ENCODE results near the gene CRYL1. TPM values are rescaled to one million over a fixed set of nuclear protein-coding genes. Genes with fewer than 3 reads are reported as not detected.

The CRYL1 gene
- total RNA-seq, 1 experiment from 2014 or later = 26.5 TPM

DNA sequence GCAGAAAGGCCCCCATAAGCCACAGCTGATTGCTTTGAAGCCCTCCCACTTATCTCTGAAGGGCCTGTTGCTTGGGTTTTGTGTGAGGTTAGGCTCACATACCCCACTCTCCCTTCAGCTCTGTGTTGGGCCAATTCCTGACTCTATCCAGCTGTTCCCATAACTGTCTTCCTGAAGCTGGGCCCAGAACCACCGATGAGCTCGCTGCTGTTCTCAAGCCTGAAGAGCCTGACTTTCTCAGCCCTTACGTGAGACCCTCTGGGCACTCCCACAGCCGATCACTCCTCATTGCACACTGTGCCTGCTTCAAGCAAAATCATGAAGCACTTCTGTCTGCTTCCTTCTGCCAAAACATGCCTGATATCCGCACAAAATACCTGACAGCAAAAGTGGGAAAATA lies 124.1 kb downstream of the CRYL1 start:
- Histone ChIP-seq H3K27me3 (ENCODE audit: insufficient read depth, low read length) (no peaks in the 10 kb centered on the region), H3K79me2 (ENCODE audit: insufficient read depth, low read length) (no peaks in the 10 kb centered on the region), H3K4me3 (replicated peaks in 1 of 2; ENCODE audit: low read depth in 1 of 2, low read length in 2 of 2) (no peak overlapping the region), H3K4me1 (ENCODE audit: control insufficient read depth in 1 of 2, insufficient read depth in 2 of 2, low read length in 2 of 2) (no peaks in the 10 kb centered on the region), H3K9me2 (ENCODE audit: insufficient read depth) (no peaks in the 10 kb centered on the region), H3K27ac (ENCODE audit: low read depth, low read length) (no peak overlapping the region), H4K20me1 (ENCODE audit: insufficient read depth) (no peaks in the 10 kb centered on the region), H3K4me2 (ENCODE audit: low read length) (no peak overlapping the region), H3K36me3 (ENCODE audit: control insufficient read depth in 1 of 2, insufficient read depth in 2 of 2, low read length in 2 of 2) (no peaks in the 10 kb centered on the region), H2AFZ (ENCODE audit: low read depth, low read length, poor library complexity, severe bottlenecking) (no peak overlapping the region), H3K9me3 (ENCODE audit: control insufficient read depth in 1 of 2, insufficient read depth in 1 of 2, low read depth in 1 of 2, low read length in 2 of 2) (no peaks in the 10 kb centered on the region), H3K9ac (ENCODE audit: low read length) (no peak overlapping the region)
- CTCF ChIA-PET = no interaction called here
- POLR2A ChIA-PET = no interaction called here
- BruUV-seq (replicated peaks) = no TSS peak
- ATAC-seq (no peak), DNase-seq (ENCODE audit: low read depth, low spot score) (no peak)
- RAD21 ChIA-PET (ENCODE audit: low non-redundant PET in 1 of 2, low total read pairs in 2 of 2, uncharacterized antibody in 2 of 2, unreplicated experiment in 2 of 2) = no interaction called here
- intact Hi-C loops (cut with micrococcal nuclease) = no loop called here
- TF ChIP-seq ELF1 (IDR thresholded peaks at IDR 0.05; ENCODE audit: borderline replicate concordance, low read depth) = no peak
- no peak for TF ChIP-seq EGR1 (IDR thresholded peaks at IDR 0.05; ENCODE audit: low read depth)
- TF ChIP-seq ZNF274 (IDR thresholded peaks at IDR 0.05; ENCODE audit: low read depth, low read length) = no peak
- TF ChIP-seq RAD21 (IDR thresholded peaks at IDR 0.05; ENCODE audit: low read depth) = no peak
- TF ChIP-seq SP1 (IDR thresholded peaks at IDR 0.05; ENCODE audit: low read depth) = no peak
- TF ChIP-seq POLR2AphosphoS5 (IDR thresholded peaks at IDR 0.05; ENCODE audit: low read depth, low read length) = no peak
- TF ChIP-seq, protein P1, sequence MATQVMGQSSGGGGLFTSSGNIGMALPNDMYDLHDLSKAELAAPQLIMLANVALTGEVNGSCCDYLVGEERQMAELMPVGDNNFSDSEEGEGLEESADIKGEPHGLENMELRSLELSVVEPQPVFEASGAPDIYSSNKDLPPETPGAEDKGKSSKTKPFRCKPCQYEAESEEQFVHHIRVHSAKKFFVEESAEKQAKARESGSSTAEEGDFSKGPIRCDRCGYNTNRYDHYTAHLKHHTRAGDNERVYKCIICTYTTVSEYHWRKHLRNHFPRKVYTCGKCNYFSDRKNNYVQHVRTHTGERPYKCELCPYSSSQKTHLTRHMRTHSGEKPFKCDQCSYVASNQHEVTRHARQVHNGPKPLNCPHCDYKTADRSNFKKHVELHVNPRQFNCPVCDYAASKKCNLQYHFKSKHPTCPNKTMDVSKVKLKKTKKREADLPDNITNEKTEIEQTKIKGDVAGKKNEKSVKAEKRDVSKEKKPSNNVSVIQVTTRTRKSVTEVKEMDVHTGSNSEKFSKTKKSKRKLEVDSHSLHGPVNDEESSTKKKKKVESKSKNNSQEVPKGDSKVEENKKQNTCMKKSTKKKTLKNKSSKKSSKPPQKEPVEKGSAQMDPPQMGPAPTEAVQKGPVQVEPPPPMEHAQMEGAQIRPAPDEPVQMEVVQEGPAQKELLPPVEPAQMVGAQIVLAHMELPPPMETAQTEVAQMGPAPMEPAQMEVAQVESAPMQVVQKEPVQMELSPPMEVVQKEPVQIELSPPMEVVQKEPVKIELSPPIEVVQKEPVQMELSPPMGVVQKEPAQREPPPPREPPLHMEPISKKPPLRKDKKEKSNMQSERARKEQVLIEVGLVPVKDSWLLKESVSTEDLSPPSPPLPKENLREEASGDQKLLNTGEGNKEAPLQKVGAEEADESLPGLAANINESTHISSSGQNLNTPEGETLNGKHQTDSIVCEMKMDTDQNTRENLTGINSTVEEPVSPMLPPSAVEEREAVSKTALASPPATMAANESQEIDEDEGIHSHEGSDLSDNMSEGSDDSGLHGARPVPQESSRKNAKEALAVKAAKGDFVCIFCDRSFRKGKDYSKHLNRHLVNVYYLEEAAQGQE (IDR thresholded peaks at IDR 0.05; ENCODE audit: low read depth) = no peak
- TF ChIP-seq TCF7L2 (IDR thresholded peaks at IDR 0.05; ENCODE audit: borderline replicate concordance, extremely low read depth, insufficient read depth, insufficient read length) = no peak

Measured in HCT116 (cell line).